Activated naive CD4-positive, alpha-beta T cell treated with anti-CD3 and anti-CD28 coated beads for 36 hours (primary cell): ENCODE data around the gene TNKS1BP1. TPM values are rescaled to one million over a fixed set of nuclear protein-coding genes. Genes with fewer than 3 reads are reported as not detected.

Experiments
- CTCF ChIA-PET: fragments of 350-600 bp; sonication (Branson Sonifier 250); formaldehyde crosslinking; loops from one replicate; lab custom pipeline; 2021; ENCODE audit warnings: antibody characterized with exemption; lab: Charles Lee
- DNase-seq: peaks from one replicate; pipeline ENCODE4 v3.0.0-alpha.2; 2020
- H3K27ac Mint-ChIP-seq: one replicate; pipeline ENCODE4 v1.8.0; 2021; ENCODE audit warnings: mild to moderate bottlenecking, mixed read lengths
- H3K27me3 Mint-ChIP-seq: one replicate; pipeline ENCODE4 v1.8.0; 2021; ENCODE audit warnings: low read depth, mixed read lengths
- H3K36me3 Mint-ChIP-seq: one replicate; pipeline ENCODE4 v1.8.0; 2021; ENCODE audit warnings: low read depth, mixed read lengths
- H3K4me1 Mint-ChIP-seq: one replicate; pipeline ENCODE4 v1.8.0; 2021; ENCODE audit warnings: low read depth, mixed read lengths
- H3K4me3 Mint-ChIP-seq: one replicate; pipeline ENCODE4 v1.8.0; 2021; ENCODE audit warnings: mild to moderate bottlenecking, moderate library complexity, mixed read lengths
- H3K9me3 Mint-ChIP-seq: one replicate; pipeline ENCODE4 v1.8.0; 2021; ENCODE audit warnings: mixed read lengths
- intact Hi-C: fragments of 100-400 bp; cut with micrococcal nuclease; formaldehyde crosslinking; loops from one replicate; pipeline ENCODE4 v1.15.1; 2023
- total RNA-seq, 2 experiments: library from RNA; stranded (reverse); gene quantifications; one replicate each; pipeline ENCODE4 v1.2.3, GENCODE V29; 2021

Gene TNKS1BP1
- total RNA-seq, 2 experiments from 2014 or later: 14.1 to 14.7 TPM

- no peak overlapping the region for H3K4me3 Mint-ChIP-seq
- no peak for DNase-seq
- H3K4me1 Mint-ChIP-seq: peaks cover 3% of the 10 kb centered on the region
- peaks cover 7% of the 10 kb centered on the region for H3K27me3 Mint-ChIP-seq
- H3K36me3 Mint-ChIP-seq: peaks cover 1% of the 10 kb centered on the region
- intact Hi-C loops: no loop called here
- no peak overlapping the region for H3K27ac Mint-ChIP-seq
- peaks cover 5% of the 10 kb centered on the region for H3K9me3 Mint-ChIP-seq
- CTCF ChIA-PET: interaction anchor here (0.6 to 3.0 kb wide), 8 partner anchors 10 to 291 kb away, joined by 3 to 14 read pairs (median 4); no protein-coding TSS in a partner anchor
Observed at GRCh38 chr11:57353036-57353435, 28.3 kb upstream of the TNKS1BP1 start.

- DNase-seq: peak; percentile 68
Observed at GRCh38 chr11:57349491-57350274, 24.9 kb upstream of the TNKS1BP1 start.

GRCh38 chr11:57348636-57349313, 24.0 kb upstream of the TNKS1BP1 start:
- Mint-ChIP-seq H3K9me3 (peaks cover 5% of the 10 kb centered on the region), H3K4me3 (no peak overlapping the region), H3K36me3 (peaks cover 1% of the 10 kb centered on the region), H3K4me1 (peaks cover 3% of the 10 kb centered on the region), H3K27ac (no peak overlapping the region), H3K27me3 (no peaks in the 10 kb centered on the region)
- CTCF ChIA-PET: interaction anchor here (0.7 to 4.5 kb wide), 13 partner anchors 11 to 296 kb away, joined by 3 to 40 read pairs (median 4); partner anchors contain the start of genes RTN4RL2 and SSRP1
- intact Hi-C loops: loop anchor here (5.0 kb wide), 2 partner anchors 506 to 1164 kb away; no protein-coding TSS in a partner anchor
- DNase-seq: no peak

More at GRCh38 chr11:57349491-57350274, 24.9 kb upstream of the TNKS1BP1 start:
- Mint-ChIP-seq H3K27ac (no peak overlapping the region), H3K36me3 (peaks cover 1% of the 10 kb centered on the region), H3K9me3 (peaks cover 5% of the 10 kb centered on the region), H3K4me1 (peaks cover 3% of the 10 kb centered on the region), H3K27me3 (peaks cover 4% of the 10 kb centered on the region), H3K4me3 (no peak overlapping the region)
- intact Hi-C loops: loop anchor here (5.0 kb wide), 2 partner anchors 507 to 1163 kb away; no protein-coding TSS in a partner anchor
- CTCF ChIA-PET: interaction anchor here (0.6 to 1.8 kb wide), 15 partner anchors 9 to 213 kb away, joined by 3 to 9 read pairs (median 5); partner anchors contain the start of gene SSRP1

- CTCF ChIA-PET: interaction anchor here (0.7 to 4.5 kb wide), 15 partner anchors 8 to 297 kb away, joined by 3 to 40 read pairs (median 3); partner anchors contain the start of gene RTN4RL2
- intact Hi-C loops: loop anchor here (5.0 kb wide), 2 partner anchors 506 to 1164 kb away; no protein-coding TSS in a partner anchor
- Mint-ChIP-seq H3K9me3 (peaks cover 5% of the 10 kb centered on the region), H3K4me1 (peaks cover 3% of the 10 kb centered on the region), H3K4me3 (no peak overlapping the region), H3K27me3 (no peaks in the 10 kb centered on the region), H3K36me3 (peaks cover 1% of the 10 kb centered on the region), H3K27ac (no peak overlapping the region)
- DNase-seq: no peak
Observed at GRCh38 chr11:57348052-57348451, 23.3 kb upstream of the TNKS1BP1 start.

- Mint-ChIP-seq H3K36me3 (peaks cover 1% of the 10 kb centered on the region), H3K27me3 (no peaks in the 10 kb centered on the region), H3K9me3 (peaks cover 5% of the 10 kb centered on the region), H3K4me3 (no peak overlapping the region), H3K27ac (peak overlapping the region; percentile 37), H3K4me1 (peaks cover 3% of the 10 kb centered on the region)
- no peak for DNase-seq
- CTCF ChIA-PET: interaction anchor here (0.8 to 4.5 kb wide), 13 partner anchors 13 to 293 kb away, joined by 3 to 40 read pairs (median 6); no protein-coding TSS in a partner anchor
- intact Hi-C loops: loop anchor here (5.0 kb wide), 2 partner anchors 505 to 1165 kb away; no protein-coding TSS in a partner anchor
Observed at GRCh38 chr11:57347336-57347735, 22.6 kb upstream of the TNKS1BP1 start.

- H3K4me1 Mint-ChIP-seq: peaks cover 3% of the 10 kb centered on the region
- CTCF ChIA-PET: interaction anchor here (0.6 to 4.5 kb wide), 29 partner anchors 9 to 767 kb away, joined by 3 to 40 read pairs (median 4); partner anchors contain the start of genes CTNND1, P2RX3, RTN4RL2 and SELENOH
- H3K27me3 Mint-ChIP-seq: no peaks in the 10 kb centered on the region
- H3K36me3 Mint-ChIP-seq: no peaks in the 10 kb centered on the region
- peak; percentile 81 for DNase-seq
- no peak overlapping the region for H3K27ac Mint-ChIP-seq
- no peak overlapping the region for H3K4me3 Mint-ChIP-seq
- intact Hi-C loops: loop anchor here (1.0 to 5.0 kb wide), 8 partner anchors 112 to 1167 kb away; no protein-coding TSS in a partner anchor
- no peaks in the 10 kb centered on the region for H3K9me3 Mint-ChIP-seq
Observed at GRCh38 chr11:57345555-57346211, 20.9 kb upstream of the TNKS1BP1 start.

- CTCF ChIA-PET: interaction anchor here (1.1 to 4.5 kb wide), 4 partner anchors 13 to 296 kb away, joined by 3 to 40 read pairs (median 16); no protein-coding TSS in a partner anchor
- Mint-ChIP-seq H3K36me3 (no peaks in the 10 kb centered on the region), H3K9me3 (no peaks in the 10 kb centered on the region), H3K27ac (no peak overlapping the region), H3K27me3 (no peaks in the 10 kb centered on the region), H3K4me3 (no peak overlapping the region), H3K4me1 (peaks cover under 1% of the 10 kb centered on the region)
- intact Hi-C loops: loop anchor here (1.0 to 5.0 kb wide), 8 partner anchors 112 to 1167 kb away; no protein-coding TSS in a partner anchor
- DNase-seq: no peak
Observed at GRCh38 chr11:57344826-57345225, 20.1 kb upstream of the TNKS1BP1 start.

- H3K9me3 Mint-ChIP-seq: no peaks in the 10 kb centered on the region
- intact Hi-C loops: no loop called here
- H3K36me3 Mint-ChIP-seq: no peaks in the 10 kb centered on the region
- DNase-seq: no peak
- no peaks in the 10 kb centered on the region for H3K27me3 Mint-ChIP-seq
- no peaks in the 10 kb centered on the region for H3K4me1 Mint-ChIP-seq
- CTCF ChIA-PET: interaction anchor here (1.0 to 1.8 kb wide), 6 partner anchors 8 to 149 kb away, joined by 3 to 7 read pairs (median 4); no protein-coding TSS in a partner anchor
- H3K4me3 Mint-ChIP-seq: no peak overlapping the region
- no peak overlapping the region for H3K27ac Mint-ChIP-seq
Observed at GRCh38 chr11:57343825-57344224, 19.1 kb upstream of the TNKS1BP1 start.

- H3K36me3 Mint-ChIP-seq: no peaks in the 10 kb centered on the region
- CTCF ChIA-PET: interaction anchor here (0.7 to 1.8 kb wide), 5 partner anchors 9 to 141 kb away, joined by 3 to 7 read pairs (median 4); no protein-coding TSS in a partner anchor
- no peak overlapping the region for H3K27ac Mint-ChIP-seq
- no peaks in the 10 kb centered on the region for H3K4me1 Mint-ChIP-seq
- H3K27me3 Mint-ChIP-seq: no peaks in the 10 kb centered on the region
- DNase-seq: no peak
- no peaks in the 10 kb centered on the region for H3K9me3 Mint-ChIP-seq
- H3K4me3 Mint-ChIP-seq: no peak overlapping the region
- intact Hi-C loops: no loop called here
Observed at GRCh38 chr11:57342702-57343101, 17.9 kb upstream of the TNKS1BP1 start.

- CTCF ChIA-PET: interaction anchor here (1.2 kb wide), 1 partner anchor 299 kb away, joined by 4 read pairs; no protein-coding TSS in a partner anchor
- Mint-ChIP-seq H3K27me3 (no peaks in the 10 kb centered on the region), H3K36me3 (no peaks in the 10 kb centered on the region), H3K4me1 (peaks cover 4% of the 10 kb centered on the region), H3K9me3 (no peaks in the 10 kb centered on the region), H3K4me3 (no peak overlapping the region), H3K27ac (no peak overlapping the region)
- intact Hi-C loops: no loop called here
- no peak for DNase-seq
Observed at GRCh38 chr11:57341250-57341808, 16.6 kb upstream of the TNKS1BP1 start.

- no peak overlapping the region for H3K27ac Mint-ChIP-seq
Observed at GRCh38 chr11:57340039-57340615, 15.4 kb upstream of the TNKS1BP1 start.

More at GRCh38 chr11:57340039-57340615, 15.4 kb upstream of the TNKS1BP1 start:
- CTCF ChIA-PET: interaction anchor here (0.6 to 1.4 kb wide), 2 partner anchors 9 to 126 kb away, joined by 3 read pairs; no protein-coding TSS in a partner anchor
- H3K4me3 Mint-ChIP-seq: no peak overlapping the region
- DNase-seq: peak; percentile 29
- no peaks in the 10 kb centered on the region for H3K9me3 Mint-ChIP-seq
- no peaks in the 10 kb centered on the region for H3K27me3 Mint-ChIP-seq
- H3K4me1 Mint-ChIP-seq: peaks cover 9% of the 10 kb centered on the region
- intact Hi-C loops: no loop called here
- H3K36me3 Mint-ChIP-seq: no peaks in the 10 kb centered on the region
